Transverse colon (tissue), 4 donors: ENCODE measurements around the gene PINK1. TPM values are rescaled to one million over a fixed set of nuclear protein-coding genes. Genes with fewer than 3 reads are reported as not detected.

Experiments
- DNase-seq: peaks from one replicate; pipeline ENCODE4 v3.0.0-alpha.2; 2019
- H3K27ac ChIP-seq, 4 donors: fragments of 200-600 bp; sonication (generic); 2 replicates each; pipeline ENCODE4 v1.5.1; 2016 to 2018; ENCODE audit warnings: inconsistent platforms in 4 of 4
- H3K27me3 ChIP-seq: fragments of 200-600 bp; sonication (generic); 2 replicates; pipeline ENCODE4 v1.5.1; 2017; ENCODE audit warnings: inconsistent platforms
- H3K36me3 ChIP-seq, 4 donors: fragments of 200-600 bp; sonication (generic); 2 replicates each; pipeline ENCODE4 v1.5.1; 2017 to 2019; ENCODE audit warnings: inconsistent platforms in 4 of 4
- H3K4me1 ChIP-seq, 4 donors: fragments of 200-600 bp; sonication (generic); 2 replicates each; pipeline ENCODE4 v1.5.1; 2017 to 2020; ENCODE audit warnings: inconsistent platforms in 4 of 4
- H3K4me3 ChIP-seq, 4 donors: fragments of 200-600 bp; sonication (generic); 1 replicate in 1 of 4; 2 replicates in 3 of 4; pipeline versions ENCODE4 v1.5.1 to v1.6.1; 2017 to 2019; ENCODE audit warnings: inconsistent platforms in 4 of 4
- H3K9me3 ChIP-seq, 2 donors: fragments of 200-600 bp; sonication (generic); 2 replicates each; pipeline ENCODE4 v1.5.1; 2017 to 2019; ENCODE audit warnings: inconsistent platforms in 2 of 2
- CTCF ChIP-seq, 5 experiments: fragments of 200-600 bp in 3 of 5; fragments of 450-650 bp in 2 of 5; sonication (generic) in 3 of 5; IDR thresholded peaks; 1 replicate in 2 of 5; 2 replicates in 3 of 5; pipeline ENCODE4 v1.5.1; 2016 to 2017; ENCODE audit warnings: antibody characterized with exemption in 5 of 5, inconsistent platforms in 3 of 5, mild to moderate bottlenecking in 2 of 5, moderate library complexity in 1 of 5
- EP300 ChIP-seq: sonication (generic); formaldehyde crosslinking; IDR thresholded peaks from one replicate; pipeline ENCODE4 v1.6.1; 2017; ENCODE audit warnings: antibody characterized with exemption, low read depth
- POLR2A ChIP-seq: fragments of 450-650 bp; IDR thresholded peaks from one replicate; pipeline ENCODE4 v1.6.1; 2016; ENCODE audit warnings: antibody characterized with exemption, mild to moderate bottlenecking, moderate library complexity
- POLR2AphosphoS5 ChIP-seq, 3 donors: sonication (generic); formaldehyde crosslinking; IDR thresholded peaks; one replicate each; pipeline ENCODE4 v1.6.1; 2016; ENCODE audit warnings: antibody characterized with exemption in 3 of 3
- WGBS, 2 donors: methylation state at CpG; one replicate each; pipeline ENCODE4 v1.1.5; 2018; ENCODE audit warnings: low coverage in 1 of 2; 5-methylcytosine and 5-hydroxymethylcytosine counted together
- in situ Hi-C, 4 donors: fragments of 200-750 bp; cut with MboI; loops; one replicate each; pipeline versions ENCODE4 v1.15.0 to v1.15.1; 2017; ENCODE audit warnings: low sequenced_read_pairs in 3 of 4, low pct_ligation_motif_present in 1 of 4, low pct_unique_long_range_greater_than_20kb in 1 of 4
- intact Hi-C: fragments of 100-400 bp; cut with DNase I; formaldehyde crosslinking; loops from one replicate; pipeline ENCODE4 v1.15.1; 2023; ENCODE audit warnings: low total_unique reads
- total RNA-seq, 4 donors: library from RNA; depleted of rRNA; stranded (reverse); fragments of >200 nt; gene quantifications; one replicate each; pipeline ENCODE4 v1.1.0, GENCODE V29; 2016

PINK1 gene
- total RNA-seq, 4 donors from 2014 or later, result 122 to 235 (median 192) TPM

GRCh38 chr1:20686883-20687725 is 53.8 kb downstream of the PINK1 start:
- no peak overlapping the region for H3K27ac ChIP-seq
- H3K27me3 ChIP-seq, result no peaks in the 10 kb centered on the region
- in situ Hi-C loops, result loop anchor here in 2 of 4 donors (25.0 kb wide), 2 partner anchors 500 to 525 kb away; partner anchors contain the start of gene EIF4G3 (in 1 of the 2)
- DNase-seq, result no peak
- 81 to 100% methylated on average over 2 to 26 of the region's 26 CpGs for WGBS, 2 donors
- no peak for TF ChIP-seq POLR2A
- no peak for TF ChIP-seq CTCF (IDR thresholded peaks at IDR 0.05)
- no peak for TF ChIP-seq POLR2AphosphoS5 (IDR thresholded peaks at IDR 0.05)
- TF ChIP-seq EP300, result no peak
- no peak overlapping the region for H3K4me3 ChIP-seq
- no peaks in the 10 kb centered on the region for H3K4me1 ChIP-seq
- no peaks in the 10 kb centered on the region for H3K36me3 ChIP-seq
- no peaks in the 10 kb centered on the region for H3K9me3 ChIP-seq
- intact Hi-C loops, result no loop called here

DNA sequence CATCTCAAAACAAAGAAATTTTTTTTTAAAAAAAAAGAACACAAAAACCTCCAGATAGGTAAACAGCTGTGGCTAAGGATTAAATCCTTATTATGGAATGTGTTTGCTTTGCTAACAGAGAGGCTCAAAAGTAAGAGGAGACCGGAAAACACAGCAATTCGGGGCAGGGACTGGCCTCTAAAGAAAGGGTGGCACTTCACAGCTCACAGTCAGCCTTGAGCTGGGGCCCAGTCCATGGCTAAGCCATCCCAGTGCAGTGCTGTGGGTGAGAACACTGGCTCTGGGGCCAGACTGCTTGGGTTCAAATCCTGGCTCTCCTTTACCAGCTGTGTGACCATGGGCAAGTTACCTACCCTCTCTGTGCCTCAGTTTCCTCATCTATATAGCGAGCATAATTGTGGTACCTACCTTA is 56.4 kb downstream of the PINK1 start:
- Histone ChIP-seq H3K4me1 (no peaks in the 10 kb centered on the region), H3K36me3 (no peaks in the 10 kb centered on the region), H3K4me3 (no peak overlapping the region), H3K27ac (no peak overlapping the region), H3K9me3 (no peaks in the 10 kb centered on the region), H3K27me3 (no peaks in the 10 kb centered on the region)
- intact Hi-C loops (no loop called here), in situ Hi-C loops (loop anchor here (10.0 to 25.0 kb wide), 3 partner anchors 498 to 523 kb away; partner anchors contain the start of gene EIF4G3 (in 1 of the 4))
- DNase-seq, result no peak
- no peak for TF ChIP-seq CTCF (IDR thresholded peaks at IDR 0.05)
- no peak for TF ChIP-seq POLR2AphosphoS5 (IDR thresholded peaks at IDR 0.05)
- TF ChIP-seq EP300, result no peak
- no peak for TF ChIP-seq POLR2A
- 73 to 88% methylated on average over 3 of the region's 3 CpGs for WGBS, 2 donors

DNA sequence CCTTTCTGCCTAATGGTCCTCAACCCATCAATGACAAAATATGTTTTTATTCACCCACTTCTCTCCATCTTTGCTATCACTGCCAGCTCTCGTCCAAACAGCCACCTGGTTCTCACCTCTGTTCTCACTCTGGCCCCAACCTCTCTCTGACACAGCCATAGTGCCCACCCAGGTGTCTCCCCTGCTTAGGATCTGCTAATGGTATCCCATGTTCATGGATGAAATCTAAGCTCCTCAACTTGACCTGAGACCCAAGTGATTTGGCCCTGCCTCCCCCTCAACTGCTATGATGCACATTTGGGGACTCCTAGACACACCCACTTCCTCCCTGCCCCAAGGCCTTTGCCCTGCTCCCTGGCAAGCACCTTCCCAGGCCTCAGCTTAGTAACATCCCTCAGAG is 58.6 kb downstream of the PINK1 start:
- Histone ChIP-seq H3K4me1 (peaks cover 0 to 7% (median 5%) of the 10 kb centered on the region in 4 donors), H3K9me3 (no peaks in the 10 kb centered on the region), H3K36me3 (no peaks in the 10 kb centered on the region), H3K27me3 (no peaks in the 10 kb centered on the region), H3K4me3 (no peak overlapping the region), H3K27ac (no peak overlapping the region)
- in situ Hi-C loops, result loop anchor here (10.0 to 25.0 kb wide), 3 partner anchors 495 to 520 kb away; partner anchors contain the start of gene EIF4G3 (in 1 of the 4)
- intact Hi-C loops, result no loop called here
- DNase-seq, result no peak
- TF ChIP-seq EP300 (no peak), POLR2AphosphoS5 (IDR thresholded peaks at IDR 0.05) (no peak), CTCF (IDR thresholded peaks at IDR 0.05) (no peak), POLR2A (no peak)
- 71 to 100% methylated on average over 1 of the region's 1 CpG for WGBS, 2 donors

DNA sequence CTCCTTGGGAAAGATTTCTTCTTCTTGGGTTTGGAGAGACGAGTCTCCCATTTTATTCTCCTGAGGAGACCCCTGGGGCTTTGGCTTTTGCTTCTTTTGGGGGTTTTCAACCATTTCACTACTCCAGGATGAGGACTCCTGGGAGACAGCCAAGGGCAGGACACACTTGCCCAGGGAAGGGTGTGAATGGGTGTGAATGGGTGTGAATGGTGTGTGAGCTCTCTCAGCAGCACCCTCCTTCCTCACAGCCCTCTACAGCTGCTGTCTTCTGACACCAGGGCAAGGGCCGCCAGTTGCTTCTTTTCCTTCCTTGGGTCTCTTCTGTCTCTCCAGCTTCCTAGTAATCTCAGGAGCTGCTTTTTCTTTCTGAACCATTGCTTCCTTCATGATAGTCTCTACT is 60.4 kb downstream of the PINK1 start:
- H3K27ac ChIP-seq, result no peak overlapping the region
- H3K4me1 ChIP-seq, result peaks cover 0 to 12% (median 6%) of the 10 kb centered on the region in 4 donors
- H3K27me3 ChIP-seq, result no peaks in the 10 kb centered on the region
- TF ChIP-seq EP300 (no peak), CTCF (IDR thresholded peaks at IDR 0.05) (no peak), POLR2A (no peak), POLR2AphosphoS5 (IDR thresholded peaks at IDR 0.05) (no peak)
- H3K36me3 ChIP-seq, result no peaks in the 10 kb centered on the region
- intact Hi-C loops, result no loop called here
- H3K4me3 ChIP-seq, result no peak overlapping the region
- in situ Hi-C loops, result loop anchor here (10.0 to 25.0 kb wide), 3 partner anchors 494 to 519 kb away; partner anchors contain the start of gene EIF4G3 (in 1 of the 4)
- WGBS, 2 donors, result 79% methylated on average over 2 of the region's 2 CpGs; no CpG with 5 or more reads in 1 of the 2 donors
- DNase-seq, result no peak
- no peaks in the 10 kb centered on the region for H3K9me3 ChIP-seq
